Measurements from ENCODE around the gene LGALS7B.
"Not testable (repeated sequence)": the region's sequence is repeated elsewhere in the genome, so short reads cannot be mapped to it uniquely, and the experiment has no call there.

LGALS7B gene

GRCh38 chr19:38770228-38770948 is 18.6 kb upstream of the LGALS7B start:
- not testable (repeated sequence) for DNase-seq

DNA sequence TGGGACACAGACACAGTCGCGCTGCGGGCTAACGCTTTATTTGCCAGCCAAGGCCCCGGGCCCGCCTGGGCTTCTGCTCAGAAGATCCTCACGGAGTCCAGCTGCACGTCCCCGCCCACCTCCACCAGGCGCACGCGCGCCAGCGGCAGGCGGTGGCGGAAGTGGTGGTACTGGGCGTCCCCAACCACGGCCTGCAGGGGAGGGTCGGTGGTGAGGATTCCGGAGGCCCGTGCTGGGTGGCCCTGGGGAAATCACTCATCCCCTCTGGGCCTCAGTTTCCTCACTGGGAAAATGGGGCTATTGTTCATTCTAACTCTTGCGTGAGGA is 18.1 kb upstream of the LGALS7B start:
- not testable (repeated sequence) for DNase-seq

DNA sequence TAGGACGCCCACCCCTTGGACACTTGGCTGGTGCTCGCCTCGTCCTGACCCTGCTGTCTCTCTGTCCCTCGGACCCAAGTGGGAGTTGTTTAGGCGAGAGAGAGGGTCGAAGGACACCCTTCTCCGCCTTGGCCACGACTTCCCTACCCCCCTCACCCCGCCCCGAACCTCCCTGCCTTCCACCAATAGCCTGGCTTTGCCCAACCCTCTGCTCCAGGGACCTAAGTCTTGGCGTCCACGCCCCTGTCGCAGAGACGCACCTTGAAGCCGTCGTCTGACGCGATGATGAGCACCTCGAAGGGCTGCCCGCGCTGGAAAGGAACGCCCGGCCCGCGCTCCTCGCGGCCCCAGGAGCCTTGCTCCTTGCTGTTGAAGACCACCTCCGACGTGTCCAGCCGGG is 17.4 kb upstream of the LGALS7B start:
- DNase-seq: not testable (repeated sequence)

DNA sequence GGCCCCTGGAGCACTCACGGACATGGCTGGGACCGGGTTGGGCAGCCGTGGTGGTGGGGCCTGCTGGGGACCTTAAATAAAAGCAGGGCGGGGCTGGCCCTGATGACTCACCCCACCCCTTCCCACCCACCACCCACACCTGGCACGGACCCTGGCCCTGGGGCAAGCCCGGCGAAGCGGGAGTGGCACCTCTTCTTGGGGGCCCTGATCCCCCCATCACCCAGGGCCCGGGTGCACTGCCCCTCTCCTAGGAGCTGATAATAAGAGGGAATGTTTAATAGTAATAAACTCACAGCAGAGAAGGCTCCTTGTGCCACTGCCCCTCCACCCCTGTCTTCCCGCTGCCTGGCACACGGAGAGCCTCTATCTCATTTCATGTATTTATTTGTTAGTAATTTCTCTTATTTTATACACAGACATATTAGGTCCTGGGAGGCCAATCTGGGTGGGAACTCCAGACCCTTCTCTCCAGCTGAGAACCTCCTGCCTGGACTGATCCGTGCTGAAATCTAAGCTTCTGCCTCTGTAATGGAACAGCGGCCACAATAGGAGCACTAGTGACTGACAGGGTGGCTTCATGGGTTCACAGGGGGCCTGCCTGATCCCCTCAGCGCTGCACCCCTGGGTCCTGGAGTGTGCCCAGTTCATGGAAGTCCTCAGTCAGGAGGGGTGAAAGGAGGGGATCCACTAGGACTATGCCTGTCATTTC is 15.4 kb upstream of the LGALS7B start, which contains the start of gene LGALS7:
Gene LGALS7, minus strand, starts transcription at position 49 of the 709 bp plus-strand sequence. Its CDS starts 25 bp downstream, at position 24.
- no peak for DNase-seq

DNA sequence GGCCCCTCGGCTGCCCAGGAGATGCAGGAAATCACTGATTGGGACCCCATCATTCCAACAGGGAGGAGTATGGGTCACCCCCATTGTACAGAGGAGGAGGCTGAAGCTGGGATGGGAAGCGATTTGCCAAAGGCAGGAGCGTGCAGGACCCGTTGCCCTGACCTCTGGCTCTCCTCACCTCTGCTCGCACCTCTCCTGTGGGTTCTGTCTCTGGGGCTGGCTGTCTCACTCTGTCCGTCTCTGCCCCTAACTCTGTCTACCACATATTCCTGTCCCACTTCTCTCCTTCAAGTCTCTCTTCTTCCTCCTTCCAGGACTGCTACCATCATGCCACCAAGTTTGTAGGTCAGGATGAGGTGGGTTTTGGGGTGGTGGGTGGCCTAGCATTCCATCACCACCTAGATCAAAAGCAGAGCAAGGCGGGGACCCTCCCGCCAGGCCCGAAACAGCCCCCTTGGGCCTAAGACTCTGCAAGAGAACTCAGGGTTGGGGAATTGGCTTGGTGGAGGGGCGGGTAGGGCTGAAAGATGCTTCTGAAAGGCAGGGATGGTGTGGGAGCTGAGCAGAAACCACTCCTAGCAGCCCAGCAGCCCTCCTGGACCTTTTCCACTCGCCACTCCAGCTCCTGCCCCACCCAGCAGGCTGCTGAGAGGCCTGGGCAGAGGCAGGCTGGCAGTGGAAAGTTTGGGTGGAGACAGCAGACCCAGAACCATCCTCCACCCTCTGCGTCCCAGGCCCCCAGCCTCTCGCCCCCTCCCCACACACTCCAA is 14.6 kb upstream of the LGALS7B start:
- no peak for DNase-seq

DNA sequence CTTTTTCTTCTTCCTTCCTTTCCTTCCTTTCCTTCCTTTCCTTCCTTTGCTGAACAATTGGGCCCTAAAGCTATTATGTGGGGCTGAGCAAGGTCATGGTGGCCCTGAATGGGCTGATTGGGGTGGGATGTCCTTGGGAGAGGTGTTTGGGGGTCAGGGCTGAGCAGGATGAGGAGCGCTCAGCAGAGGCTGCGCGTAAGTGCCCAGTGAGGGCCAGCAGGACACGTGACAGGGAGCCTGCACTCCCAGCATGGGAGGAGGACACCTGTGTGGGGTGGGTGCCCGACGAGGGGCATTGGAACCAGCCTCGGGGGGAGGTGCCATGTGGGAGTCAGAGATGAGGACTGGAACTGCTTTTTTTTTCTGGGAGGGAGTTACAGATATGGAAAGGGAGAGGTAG is 10.3 kb upstream of the LGALS7B start:
- DNase-seq: no peak

DNA sequence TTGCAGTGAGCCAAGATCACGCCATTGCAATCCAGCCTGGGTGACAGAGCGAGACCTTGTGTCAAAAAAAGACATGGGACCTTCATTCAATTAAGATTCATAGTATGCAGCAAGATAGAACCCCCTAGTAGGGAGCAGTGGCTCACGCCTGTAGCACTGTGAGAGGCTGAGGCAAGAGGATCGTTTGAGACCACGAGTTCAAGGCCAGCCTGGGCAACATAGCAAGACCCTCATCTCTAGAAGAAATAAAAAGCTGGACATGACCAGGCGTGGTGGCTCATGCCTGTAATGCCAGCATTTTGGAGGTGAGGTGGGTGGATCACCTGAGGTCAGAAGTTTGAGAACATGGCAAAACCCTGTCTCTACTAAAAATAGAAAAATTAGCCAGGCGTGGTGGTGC is 8.6 kb upstream of the LGALS7B start:
- no peak for DNase-seq

- no peak for DNase-seq
Observed at GRCh38 chr19:38781058-38781457, 7.9 kb upstream of the LGALS7B start.

- not testable (repeated sequence) for DNase-seq
Observed at GRCh38 chr19:38782212-38782611, 6.8 kb upstream of the LGALS7B start.

DNA sequence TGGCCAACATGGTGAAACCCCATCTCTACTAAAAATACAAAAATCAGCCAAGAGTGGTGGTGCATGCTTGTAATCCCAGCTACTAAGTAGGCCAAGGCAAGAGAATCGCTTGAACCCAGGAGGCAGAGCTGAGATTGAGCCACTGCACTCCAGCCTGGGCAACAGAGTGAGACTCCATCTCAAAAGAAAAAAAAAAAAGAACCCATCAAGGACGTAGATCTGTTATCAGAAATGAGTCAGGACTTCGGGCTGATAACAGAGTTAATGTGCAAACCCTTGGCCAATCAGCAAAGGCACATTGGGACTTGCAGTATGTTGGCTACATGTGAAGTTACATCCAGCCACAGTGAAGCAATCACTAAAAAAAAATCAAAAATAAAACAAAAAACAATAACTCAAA is 4.8 kb upstream of the LGALS7B start:
- DNase-seq: no peak

DNA sequence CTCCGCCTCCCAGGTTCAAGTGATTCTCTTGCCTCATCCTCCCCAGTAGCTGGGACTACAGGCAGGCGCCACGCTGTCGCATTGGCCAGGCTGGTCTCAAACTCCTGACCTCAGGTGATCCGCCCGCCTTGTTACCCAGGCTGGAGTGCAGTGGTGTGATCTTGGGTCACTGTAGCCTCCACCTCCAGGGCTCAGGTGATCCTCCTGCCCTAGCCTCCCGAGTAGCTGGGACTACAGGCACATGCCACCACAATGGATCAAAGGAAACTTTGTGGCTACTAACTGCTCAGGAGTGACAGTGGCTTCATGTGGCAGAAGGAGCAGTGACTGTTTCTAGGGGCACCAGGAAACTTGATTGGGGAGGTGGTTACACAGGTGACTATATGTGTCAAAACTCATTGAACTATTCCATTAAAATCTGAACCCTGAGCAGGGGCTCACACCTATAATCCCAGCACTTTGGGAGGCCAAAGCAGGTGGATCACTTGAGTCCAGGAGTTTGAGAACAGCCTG is 3.8 kb upstream of the LGALS7B start:
- DNase-seq: no peak

DNA sequence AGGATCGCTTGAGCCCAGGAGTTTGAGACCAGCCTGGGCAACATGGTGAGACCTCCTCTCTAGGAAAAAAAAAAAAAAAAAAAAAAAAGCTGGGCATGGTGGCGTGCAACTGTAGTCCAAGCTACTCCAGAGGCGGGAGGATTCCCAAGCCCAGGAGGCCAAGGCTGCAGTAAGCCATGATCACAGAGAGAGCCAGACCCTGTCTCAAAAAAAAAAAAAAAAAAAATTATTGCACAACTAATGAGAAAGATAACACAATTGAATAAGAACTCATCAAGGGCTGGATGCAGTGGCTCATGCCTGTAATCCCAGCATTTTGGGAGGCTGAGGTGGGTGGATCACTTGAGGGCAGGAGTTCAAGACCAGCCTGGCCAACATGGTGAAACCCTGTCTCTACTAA is 2.9 kb upstream of the LGALS7B start:
- not testable (repeated sequence) for DNase-seq

DNA sequence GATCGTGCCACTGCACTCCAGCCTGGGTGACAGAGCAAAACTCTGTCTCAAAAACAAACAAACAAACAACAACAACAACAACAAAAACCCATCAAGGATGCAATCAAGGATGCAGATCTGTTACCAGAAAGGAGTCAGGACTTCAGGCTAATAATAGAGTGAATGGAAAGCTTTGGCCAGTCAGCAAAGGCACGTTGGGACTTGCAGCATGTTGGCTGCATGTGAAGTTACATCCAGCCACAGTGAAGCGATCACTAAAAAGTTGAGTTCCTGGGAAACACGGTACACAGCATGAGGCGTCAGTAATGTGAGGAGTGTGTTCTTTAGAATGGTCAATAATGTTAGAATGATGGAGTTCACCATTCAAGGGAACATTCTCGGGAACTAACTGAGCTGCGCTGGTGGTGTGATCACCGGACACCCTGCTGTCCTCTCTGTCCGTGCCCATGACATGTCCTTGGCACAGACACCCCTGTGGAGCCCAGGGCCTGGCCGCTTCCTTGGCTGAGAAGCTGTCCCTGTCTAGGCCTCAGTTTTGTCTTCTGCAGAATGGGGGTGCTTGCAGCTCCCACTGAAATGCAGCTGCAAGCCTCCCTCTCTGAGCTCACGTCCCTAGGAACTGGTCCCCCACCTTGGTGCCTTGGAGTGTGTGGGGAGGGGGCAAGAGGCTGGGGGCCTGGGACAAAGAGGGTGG is 2.3 kb upstream of the LGALS7B start:
- DNase-seq: no peak

GRCh38 chr19:38790507-38791403 is 1.8 kb downstream of the LGALS7B start:
- DNase-seq: not testable (repeated sequence)

DNA sequence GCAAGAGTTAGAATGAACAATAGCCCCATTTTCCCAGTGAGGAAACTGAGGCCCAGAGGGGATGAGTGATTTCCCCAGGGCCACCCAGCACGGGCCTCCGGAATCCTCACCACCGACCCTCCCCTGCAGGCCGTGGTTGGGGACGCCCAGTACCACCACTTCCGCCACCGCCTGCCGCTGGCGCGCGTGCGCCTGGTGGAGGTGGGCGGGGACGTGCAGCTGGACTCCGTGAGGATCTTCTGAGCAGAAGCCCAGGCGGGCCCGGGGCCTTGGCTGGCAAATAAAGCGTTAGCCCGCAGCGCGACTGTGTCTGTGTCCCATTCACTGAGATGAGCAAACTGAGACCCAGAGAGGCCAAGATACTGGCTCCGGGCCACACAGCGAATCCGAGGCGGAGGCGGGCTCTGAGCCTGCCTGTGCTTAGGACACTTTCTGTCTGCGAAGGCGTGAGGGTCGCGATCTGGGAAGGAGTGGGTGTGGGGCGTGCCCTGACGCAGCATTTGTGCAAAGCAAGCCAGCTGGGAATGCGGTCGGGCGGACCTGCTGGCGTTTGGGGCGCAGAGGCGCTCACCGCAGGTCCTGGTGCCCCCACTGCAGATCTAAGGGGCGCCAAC is 2.6 kb downstream of the LGALS7B start:
- DNase-seq: not testable (repeated sequence)

DNA sequence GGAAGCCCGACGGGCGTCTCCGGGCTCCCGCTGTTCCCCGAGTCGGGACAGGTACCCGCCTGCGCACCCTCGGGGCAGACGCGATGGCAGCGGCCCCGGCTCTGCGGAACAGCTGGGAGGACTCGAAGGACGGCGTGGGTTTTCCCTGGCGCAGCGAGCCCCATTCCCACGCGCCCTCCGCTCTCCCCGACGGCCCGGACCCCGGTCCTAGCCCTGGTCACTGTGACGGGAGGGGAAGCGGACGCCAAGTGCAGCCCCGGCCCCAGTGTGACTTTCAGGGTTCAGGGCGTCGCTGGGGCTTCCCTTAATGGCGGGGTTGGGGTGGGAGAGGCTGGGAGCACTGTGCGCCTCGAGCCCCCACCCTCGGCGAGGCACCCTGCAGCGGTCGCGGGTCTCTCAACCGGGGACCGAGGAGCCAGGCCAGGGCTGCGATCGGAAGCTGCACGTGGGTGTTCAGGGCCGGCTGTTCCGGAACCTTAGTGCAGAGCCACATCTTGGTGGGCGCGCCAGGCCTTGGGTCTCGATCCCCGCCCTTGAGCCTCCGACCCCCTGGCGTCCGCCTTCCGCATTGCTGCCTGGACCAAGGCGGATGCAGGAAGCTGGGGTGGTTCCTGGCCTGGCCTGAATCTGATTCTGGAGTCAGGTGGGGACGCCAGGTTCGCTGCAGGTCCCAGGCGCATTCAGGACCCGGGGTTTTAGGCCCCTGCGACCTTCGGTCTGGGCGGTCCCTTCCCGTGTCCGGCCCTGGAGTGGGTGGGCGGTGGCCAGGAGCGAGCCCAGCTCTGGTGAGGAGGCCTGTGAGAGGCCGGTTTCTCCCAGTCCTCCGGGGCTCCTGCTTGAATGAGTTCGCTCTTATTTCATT is 3.5 kb downstream of the LGALS7B start:
- DNase-seq: no peak

- no peak for DNase-seq
Observed at GRCh38 chr19:38793177-38793576, 4.2 kb downstream of the LGALS7B start.

DNA sequence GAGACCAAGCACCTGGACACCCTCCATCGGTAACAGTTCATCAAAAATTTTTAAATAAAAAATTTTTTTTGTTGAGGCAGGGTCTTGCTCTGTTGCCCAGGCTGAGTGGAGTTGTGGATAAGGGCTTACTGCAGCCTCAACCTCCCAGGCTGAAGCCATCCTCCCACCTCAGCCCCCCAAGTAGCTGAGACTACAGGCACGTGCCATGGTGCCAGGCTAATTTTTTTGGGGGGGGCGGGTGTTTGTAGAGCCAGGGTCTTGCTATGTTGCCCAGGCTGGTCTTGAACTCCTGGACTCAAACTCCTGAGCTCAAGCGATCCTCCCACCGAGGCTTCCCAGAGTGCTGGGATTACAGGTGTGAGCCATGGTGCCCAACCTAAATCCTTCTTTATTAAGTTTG is 4.7 kb downstream of the LGALS7B start:
- DNase-seq: no peak

DNA sequence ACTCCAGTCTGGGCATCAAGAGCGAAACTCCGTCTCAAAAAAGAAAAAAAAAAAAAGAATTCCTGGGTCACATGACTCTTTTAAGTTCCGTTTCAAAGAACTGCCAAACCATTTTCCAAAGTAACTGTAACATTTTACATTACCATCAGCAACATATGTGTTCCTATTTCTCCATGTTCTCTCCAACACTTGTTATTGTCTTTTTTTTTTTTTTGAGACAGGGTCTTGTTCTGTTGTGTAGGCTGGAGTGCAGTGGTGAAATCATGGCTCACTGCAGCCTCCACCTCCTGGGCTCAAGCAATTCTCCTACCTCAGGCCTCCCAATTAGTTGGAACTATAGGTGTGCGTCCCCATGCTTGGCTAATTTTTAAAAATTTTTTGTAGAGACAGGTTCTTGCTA is 6.5 kb downstream of the LGALS7B start:
- no peak for DNase-seq

DNA sequence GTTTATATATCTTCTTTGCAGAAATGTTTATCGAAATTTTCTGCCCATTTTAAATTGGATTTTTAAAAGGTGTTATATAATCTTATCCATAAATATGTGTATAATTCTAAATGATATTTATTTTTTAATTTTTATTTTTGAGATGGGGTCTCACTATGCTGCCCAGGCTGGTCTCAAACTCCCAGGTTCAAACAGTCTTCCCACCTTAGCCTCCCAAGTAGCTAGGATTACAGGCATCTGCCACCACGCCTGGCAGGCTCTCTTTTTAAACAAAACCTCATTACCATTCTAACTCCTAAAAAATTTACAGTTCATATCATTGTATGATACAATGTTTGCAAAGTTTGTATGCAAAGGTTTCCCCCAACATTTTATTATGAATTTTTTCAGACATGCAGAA is 7.2 kb downstream of the LGALS7B start:
- DNase-seq: no peak

All from NCI-H2081 treated with DMSO at 0.1 percent for 48 hours (cell line).